Cardiac muscle cell (in vitro differentiated cells and primary cell): ENCODE results near the gene MAN2A2. TPM values are rescaled to one million over a fixed set of nuclear protein-coding genes. Genes with fewer than 3 reads are reported as not detected.

ENCODE experiments used
- DNase-seq, 2 donors: peaks; one replicate each; pipeline versions ENCODE4 v3.0.0 to v3.0.0-alpha.2; 2010 to 2017; ENCODE audit warnings: low read depth in 1 of 2, low spot score in 1 of 2
- H3K27ac ChIP-seq: fragments of 200-600 bp; sonication (generic); 2 replicates; pipeline ENCODE4 v1.5.1; 2016
- H3K27me3 ChIP-seq: fragments of 200-600 bp; sonication (generic); 2 replicates; pipeline ENCODE4 v1.6.0; 2016; ENCODE audit warnings: control low read depth
- H3K36me3 ChIP-seq: fragments of 200-600 bp; sonication (generic); 2 replicates; pipeline ENCODE4 v1.5.1; 2016; ENCODE audit warnings: control low read depth
- H3K4me1 ChIP-seq: fragments of 200-600 bp; sonication (generic); 2 replicates; pipeline ENCODE4 v1.8.1; 2017; ENCODE audit warnings: low read depth, mild to moderate bottlenecking, mixed run types
- H3K4me3 ChIP-seq: fragments of 200-600 bp; sonication (generic); 2 replicates; pipeline ENCODE4 v1.5.1; 2016; ENCODE audit warnings: mild to moderate bottlenecking
- H3K9me3 ChIP-seq: fragments of 200-600 bp; sonication (generic); 2 replicates; pipeline ENCODE4 v1.5.1; 2017; ENCODE audit warnings: low read depth, mild to moderate bottlenecking, control low read depth
- polyA plus RNA-seq: library from polyadenylated mRNA; unstranded; fragments of >200 nt; fragmentation: Nextera tagmentation; extraction: Ambion mirVana; gene quantifications from 2 replicates; pipeline ENCODE4 v1.2.1, GENCODE V29; 2016
- total RNA-seq: library from RNA; depleted of rRNA; stranded (reverse); fragments of >200 nt; gene quantifications from 2 replicates; pipeline ENCODE4 v1.2.3, GENCODE V29; 2016
- TF ChIP-seq, protein P1 (sequence below): IDR thresholded peaks from 2 replicates; pipeline ENCODE4 v1.5.1; 2012; ENCODE audit warnings: low read depth, mild to moderate bottlenecking, low read length

Gene MAN2A2
- total and polyA plus RNA-seq, 2 experiments from 2014 or later, result 53.0 to 54.3 TPM

DNA sequence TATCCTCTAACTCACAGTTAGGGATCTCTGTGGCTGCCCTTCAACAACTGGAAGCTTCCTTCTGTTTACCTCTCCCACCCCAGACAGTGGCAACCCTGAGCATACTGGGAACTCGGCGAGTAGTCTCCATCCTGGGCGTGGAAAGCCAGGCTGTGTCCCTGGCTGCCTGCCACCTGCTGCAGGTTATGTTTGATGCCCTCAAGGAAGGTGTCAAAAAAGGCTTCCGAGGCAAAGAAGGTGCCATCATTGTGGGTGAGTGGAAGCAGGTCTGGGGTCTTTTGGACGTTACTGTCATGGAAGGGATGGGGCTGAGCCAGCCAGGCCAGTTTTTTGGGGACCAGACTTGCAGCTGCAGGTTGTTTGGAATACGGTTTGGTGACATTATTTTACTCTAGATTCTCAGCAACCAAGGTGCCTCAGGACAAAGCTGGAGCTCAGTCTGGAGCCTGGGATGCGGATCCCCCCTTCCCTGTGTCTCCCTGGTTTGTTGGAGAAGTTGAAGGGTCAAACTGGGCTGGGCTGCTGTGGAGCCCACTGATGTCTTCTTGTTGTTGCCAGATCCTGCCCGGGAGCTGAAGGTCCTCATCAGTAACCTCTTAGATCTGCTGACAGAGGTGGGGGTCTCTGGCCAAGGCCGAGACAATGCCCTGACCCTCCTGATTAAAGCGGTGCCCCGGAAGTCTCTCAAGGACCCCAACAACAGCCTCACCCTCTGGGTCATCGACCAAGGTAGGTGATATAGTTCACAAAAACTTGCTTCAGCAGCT, 39.4 kb downstream of the MAN2A2 start:
- no peak for DNase-seq
- no peak overlapping the region for H3K27ac ChIP-seq
- no peaks in the 10 kb centered on the region for H3K27me3 ChIP-seq
- no peaks in the 10 kb centered on the region for H3K4me1 ChIP-seq
- no peak overlapping the region for H3K4me3 ChIP-seq
- TF ChIP-seq, protein P1, sequence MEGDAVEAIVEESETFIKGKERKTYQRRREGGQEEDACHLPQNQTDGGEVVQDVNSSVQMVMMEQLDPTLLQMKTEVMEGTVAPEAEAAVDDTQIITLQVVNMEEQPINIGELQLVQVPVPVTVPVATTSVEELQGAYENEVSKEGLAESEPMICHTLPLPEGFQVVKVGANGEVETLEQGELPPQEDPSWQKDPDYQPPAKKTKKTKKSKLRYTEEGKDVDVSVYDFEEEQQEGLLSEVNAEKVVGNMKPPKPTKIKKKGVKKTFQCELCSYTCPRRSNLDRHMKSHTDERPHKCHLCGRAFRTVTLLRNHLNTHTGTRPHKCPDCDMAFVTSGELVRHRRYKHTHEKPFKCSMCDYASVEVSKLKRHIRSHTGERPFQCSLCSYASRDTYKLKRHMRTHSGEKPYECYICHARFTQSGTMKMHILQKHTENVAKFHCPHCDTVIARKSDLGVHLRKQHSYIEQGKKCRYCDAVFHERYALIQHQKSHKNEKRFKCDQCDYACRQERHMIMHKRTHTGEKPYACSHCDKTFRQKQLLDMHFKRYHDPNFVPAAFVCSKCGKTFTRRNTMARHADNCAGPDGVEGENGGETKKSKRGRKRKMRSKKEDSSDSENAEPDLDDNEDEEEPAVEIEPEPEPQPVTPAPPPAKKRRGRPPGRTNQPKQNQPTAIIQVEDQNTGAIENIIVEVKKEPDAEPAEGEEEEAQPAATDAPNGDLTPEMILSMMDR, result no peak
- H3K9me3 ChIP-seq, result no peaks in the 10 kb centered on the region
- peaks cover 59% of the 10 kb centered on the region for H3K36me3 ChIP-seq

DNA sequence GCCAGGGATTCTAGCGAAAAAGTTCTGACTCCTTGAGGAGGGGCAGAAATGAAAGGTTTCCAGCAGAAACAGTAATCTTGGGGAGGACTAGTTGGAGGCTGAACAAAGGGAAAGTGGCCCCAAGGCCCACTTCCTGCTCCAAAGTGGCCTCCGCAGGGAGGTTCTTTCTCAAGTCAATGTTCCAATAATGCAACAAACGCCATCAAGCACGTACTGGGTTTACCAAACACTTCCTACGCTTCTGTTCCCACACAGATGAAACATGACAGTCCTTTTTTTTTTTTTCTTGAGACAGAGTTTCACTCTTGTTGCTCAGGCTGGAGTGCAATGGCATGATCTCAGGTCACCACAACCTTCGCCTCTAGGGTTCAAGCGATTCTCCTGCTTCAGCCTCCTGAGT, 42.0 kb downstream of the MAN2A2 start:
- no peaks in the 10 kb centered on the region for H3K4me1 ChIP-seq
- peaks cover 50% of the 10 kb centered on the region for H3K36me3 ChIP-seq
- no peak for DNase-seq
- no peaks in the 10 kb centered on the region for H3K9me3 ChIP-seq
- H3K27ac ChIP-seq, result no peak overlapping the region
- H3K27me3 ChIP-seq, result no peaks in the 10 kb centered on the region
- H3K4me3 ChIP-seq, result no peak overlapping the region
- TF ChIP-seq, protein P1, result no peak

DNA sequence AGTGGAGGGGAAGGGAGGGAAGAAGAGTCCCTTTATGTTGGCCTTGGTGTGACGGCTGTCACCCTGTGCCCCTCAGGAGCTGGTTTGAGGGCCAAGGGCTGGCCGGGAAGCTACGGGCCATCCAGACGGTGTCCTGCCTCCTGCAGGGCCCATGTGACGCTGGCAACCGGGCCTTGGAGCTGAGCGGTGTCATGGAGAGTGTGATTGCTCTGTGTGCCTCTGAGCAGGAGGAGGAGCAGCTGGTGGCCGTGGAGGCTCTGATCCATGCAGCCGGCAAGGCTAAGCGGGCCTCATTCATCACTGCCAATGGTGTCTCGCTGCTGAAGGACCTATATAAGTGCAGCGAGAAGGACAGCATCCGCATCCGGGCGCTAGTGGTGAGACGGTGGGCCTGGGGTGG, 43.4 kb downstream of the MAN2A2 start:
- no peak overlapping the region for H3K27ac ChIP-seq
- H3K36me3 ChIP-seq, result peaks cover 51% of the 10 kb centered on the region
- TF ChIP-seq, protein P1, result no peak

DNA sequence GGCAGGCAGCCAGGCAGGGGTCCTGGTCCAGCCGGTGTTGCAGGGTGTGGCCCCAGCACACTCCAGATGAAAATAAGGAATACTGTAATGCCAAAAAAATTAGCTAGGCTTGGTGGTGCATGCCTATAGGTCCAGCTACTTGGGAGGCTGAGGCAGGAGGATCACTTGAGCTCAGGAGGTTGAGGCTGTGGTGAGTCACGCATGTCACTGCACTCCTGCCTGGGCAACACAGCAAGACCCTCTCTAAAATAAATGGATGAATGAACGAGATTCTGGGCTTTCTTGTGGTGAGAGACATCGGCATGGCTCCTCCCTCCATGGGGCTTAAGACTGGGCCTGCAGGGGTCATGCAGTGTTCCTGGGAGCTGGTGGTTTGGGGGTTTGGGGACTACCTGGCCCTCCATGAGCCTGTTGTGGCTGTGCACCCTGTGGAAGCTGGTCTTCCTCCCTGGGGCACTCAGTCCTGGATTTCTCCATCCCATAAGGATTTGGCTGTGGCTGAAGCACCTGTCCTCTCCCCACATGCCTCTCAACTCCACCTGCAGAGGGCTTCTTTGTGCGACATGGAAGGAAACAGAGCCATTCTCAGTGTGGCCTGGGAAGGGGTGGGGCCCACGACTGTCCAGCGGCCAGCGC, 44.0 kb downstream of the MAN2A2 start:
- TF ChIP-seq, protein P1, result no peak
- H3K27ac ChIP-seq, result no peak overlapping the region
- H3K4me1 ChIP-seq, result no peaks in the 10 kb centered on the region
- DNase-seq, result no peak
- H3K27me3 ChIP-seq, result no peaks in the 10 kb centered on the region
- no peaks in the 10 kb centered on the region for H3K9me3 ChIP-seq
- peaks cover 54% of the 10 kb centered on the region for H3K36me3 ChIP-seq
- no peak overlapping the region for H3K4me3 ChIP-seq

More for the DNA sequence above, 43.4 kb downstream of the MAN2A2 start:
- no peaks in the 10 kb centered on the region for H3K4me1 ChIP-seq
- H3K9me3 ChIP-seq, result no peaks in the 10 kb centered on the region
- DNase-seq, result no peak
- H3K4me3 ChIP-seq, result no peak overlapping the region
- no peaks in the 10 kb centered on the region for H3K27me3 ChIP-seq

DNA sequence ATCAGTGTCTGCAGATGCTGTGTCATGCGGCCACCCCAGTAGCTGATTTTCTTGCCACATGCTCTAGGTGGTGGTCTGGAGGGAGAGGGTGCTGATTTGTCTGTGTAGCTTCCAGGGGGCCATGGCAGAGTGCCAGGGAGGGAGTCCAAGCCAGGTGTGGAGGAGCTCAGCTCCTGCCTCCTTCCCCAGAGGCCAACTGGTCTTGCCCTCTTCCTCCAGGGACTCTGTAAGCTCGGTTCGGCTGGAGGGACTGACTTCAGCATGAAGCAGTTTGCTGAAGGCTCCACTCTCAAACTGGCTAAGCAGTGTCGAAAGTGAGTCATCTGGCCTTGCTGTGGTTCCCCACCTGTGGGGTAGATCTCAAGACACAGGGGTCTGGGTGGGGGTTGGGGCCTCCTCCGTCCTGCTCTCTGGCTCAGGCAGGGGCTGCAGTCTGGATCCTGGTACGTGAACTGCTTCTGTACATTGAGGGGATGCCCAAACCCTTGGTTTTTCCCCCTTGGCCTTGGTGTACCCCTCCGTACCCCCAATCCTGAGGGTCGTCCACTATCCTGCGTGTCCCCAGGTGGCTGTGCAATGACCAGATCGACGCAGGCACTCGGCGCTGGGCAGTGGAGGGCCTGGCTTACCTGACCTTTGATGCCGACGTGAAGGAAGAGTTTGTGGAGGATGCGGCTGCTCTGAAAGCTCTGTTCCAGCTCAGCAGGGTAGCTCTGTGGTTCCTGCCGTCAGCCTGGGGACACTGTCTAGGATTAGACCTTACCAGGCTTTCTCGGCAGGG, 44.7 kb downstream of the MAN2A2 start:
- peaks cover 48% of the 10 kb centered on the region for H3K36me3 ChIP-seq
- no peaks in the 10 kb centered on the region for H3K9me3 ChIP-seq
- H3K27ac ChIP-seq, result no peak overlapping the region
- H3K4me3 ChIP-seq, result no peak overlapping the region
- no peaks in the 10 kb centered on the region for H3K4me1 ChIP-seq
- DNase-seq, result no peak
- no peaks in the 10 kb centered on the region for H3K27me3 ChIP-seq
- TF ChIP-seq, protein P1, result no peak
